SJSA1 (cell line): ENCODE measurements around the gene PYM1. TPM values are rescaled to one million over a fixed set of nuclear protein-coding genes. Genes with fewer than 3 reads are reported as not detected.

ENCODE experiments used
- DNase-seq, 2 experiments: peaks; one replicate each; pipeline ENCODE4 v3.0.0-alpha.2; 2015 to 2020; ENCODE audit warnings: low spot score in 2 of 2, low read depth in 1 of 2
- H3K27ac ChIP-seq: fragments of 250-450 bp; sonication (Bioruptor Pico); 2 replicates; pipeline ENCODE4 v1.5.1; 2020; ENCODE audit warnings: mild to moderate bottlenecking, moderate library complexity
- H3K27me3 ChIP-seq: fragments of 250-450 bp; sonication (Bioruptor Pico); replicated peaks from 2 replicates; pipeline ENCODE4 v1.5.1; 2020; ENCODE audit warnings: mild to moderate bottlenecking, moderate library complexity
- H3K36me3 ChIP-seq: fragments of 250-450 bp; sonication (Bioruptor Pico); 2 replicates; pipeline ENCODE4 v1.5.1; 2020; ENCODE audit warnings: mild to moderate bottlenecking
- H3K4me1 ChIP-seq: fragments of 250-450 bp; sonication (Bioruptor Pico); replicated peaks from 2 replicates; pipeline ENCODE4 v1.6.1; 2021; ENCODE audit warnings: mild to moderate bottlenecking
- H3K4me3 ChIP-seq: fragments of 250-450 bp; sonication (Bioruptor Pico); 2 replicates; pipeline ENCODE4 v1.5.1; 2020; ENCODE audit warnings: mild to moderate bottlenecking
- H3K9me3 ChIP-seq: fragments of 250-450 bp; sonication (Bioruptor Pico); replicated peaks from 2 replicates; pipeline ENCODE4 v1.5.1; 2020; ENCODE audit warnings: mild to moderate bottlenecking
- total RNA-seq: library from RNA; depleted of rRNA; stranded (reverse); fragments of >200 nt; shearing (Covaris generic); gene quantifications from 2 replicates; pipeline ENCODE4 v1.2.3, GENCODE V29; 2014; rRNA removed

The PYM1 gene
- 25.1 and 43.7 TPM in 2 replicates for total RNA-seq

GRCh38 chr12:55927588-55928502 is at the start of gene PYM1:
Gene PYM1, minus strand, starts transcription at chr12:55927894. Its CDS starts 133 bp downstream, at chr12:55927761.
- Histone ChIP-seq H3K27me3 (no peaks in the 10 kb centered on the region), H3K27ac (peak within 1 kb of the TSS; percentile 84), H3K9me3 (no peaks in the 10 kb centered on the region), H3K4me1 (peaks cover 40% of the 10 kb centered on the region), H3K36me3 (peaks cover 30% of the 10 kb centered on the region), H3K4me3 (peak within 1 kb of the TSS; percentile 63)
- peak; percentile 62 to 68 for DNase-seq

- no peaks in the 10 kb centered on the region for H3K9me3 ChIP-seq
- H3K36me3 ChIP-seq, result peaks cover 41% of the 10 kb centered on the region
- H3K27me3 ChIP-seq, result no peaks in the 10 kb centered on the region
- H3K4me3 ChIP-seq, result peak overlapping the region; percentile 77
- H3K27ac ChIP-seq, result peak overlapping the region; percentile 57
- peaks cover 19% of the 10 kb centered on the region for H3K4me1 ChIP-seq
- DNase-seq, result peak in 1 of 2 experiments; percentile 15
These were observed 46.6 kb upstream of the PYM1 start for GRCh38 chr12:55974308-55974730.

GRCh38 chr12:55973599-55974307 is 46.1 kb upstream of the PYM1 start, which contains the start of gene RAB5B:
Gene RAB5B, plus strand, starts transcription at chr12:55974078. Its CDS starts 12,883 bp downstream, at chr12:55986961.
- no peaks in the 10 kb centered on the region for H3K9me3 ChIP-seq

GRCh38 chr12:55972911-55973598 is 45.4 kb upstream of the PYM1 start:
- DNase-seq, result no peak
- H3K36me3 ChIP-seq, result peaks cover 50% of the 10 kb centered on the region
- peak overlapping the region; percentile 35 for H3K4me3 ChIP-seq
- H3K27ac ChIP-seq, result peak overlapping the region; percentile 58
- H3K9me3 ChIP-seq, result no peaks in the 10 kb centered on the region
- peaks cover 22% of the 10 kb centered on the region for H3K4me1 ChIP-seq
- H3K27me3 ChIP-seq, result no peaks in the 10 kb centered on the region

More at GRCh38 chr12:55973599-55974307, 46.1 kb upstream of the PYM1 start, which contains the start of gene RAB5B:
- Histone ChIP-seq H3K36me3 (peaks cover 43% of the 10 kb centered on the region), H3K4me1 (peaks cover 19% of the 10 kb centered on the region), H3K27ac (peak within 1 kb of the TSS; percentile 58), H3K4me3 (peak within 1 kb of the TSS; percentile 77), H3K27me3 (no peaks in the 10 kb centered on the region)
- DNase-seq, result peak; percentile 99 to 100

- DNase-seq, result no peak
- Histone ChIP-seq H3K27ac (peak overlapping the region; percentile 58), H3K4me3 (peak overlapping the region; percentile 35), H3K27me3 (no peaks in the 10 kb centered on the region), H3K4me1 (peaks cover 28% of the 10 kb centered on the region), H3K9me3 (no peaks in the 10 kb centered on the region), H3K36me3 (peaks cover 53% of the 10 kb centered on the region)
These were observed 44.8 kb upstream of the PYM1 start for GRCh38 chr12:55972456-55972855.

- peak; percentile 60 to 63 for DNase-seq
- Histone ChIP-seq H3K9me3 (no peaks in the 10 kb centered on the region), H3K4me3 (no peak overlapping the region), H3K27me3 (no peaks in the 10 kb centered on the region), H3K36me3 (peaks cover 53% of the 10 kb centered on the region), H3K4me1 (peaks cover 30% of the 10 kb centered on the region), H3K27ac (peak overlapping the region; percentile 58)
These were observed 44.3 kb upstream of the PYM1 start for GRCh38 chr12:55972042-55972441.

GRCh38 chr12:55970775-55971174 is 43.1 kb upstream of the PYM1 start:
- peaks cover 48% of the 10 kb centered on the region for H3K36me3 ChIP-seq
- no peaks in the 10 kb centered on the region for H3K27me3 ChIP-seq
- peaks cover 35% of the 10 kb centered on the region for H3K4me1 ChIP-seq
- no peaks in the 10 kb centered on the region for H3K9me3 ChIP-seq
- DNase-seq, result no peak
- no peak overlapping the region for H3K4me3 ChIP-seq
- H3K27ac ChIP-seq, result no peak overlapping the region

GRCh38 chr12:55969356-55969755 is 41.7 kb upstream of the PYM1 start:
- Histone ChIP-seq H3K27me3 (no peaks in the 10 kb centered on the region), H3K4me1 (peaks cover 31% of the 10 kb centered on the region), H3K36me3 (peaks cover 48% of the 10 kb centered on the region), H3K27ac (no peak overlapping the region), H3K9me3 (no peaks in the 10 kb centered on the region), H3K4me3 (no peak overlapping the region)
- no peak for DNase-seq

GRCh38 chr12:55966408-55967281 is 39.0 kb upstream of the PYM1 start, which contains the start of gene CDK2:
Gene CDK2, plus strand, starts transcription at chr12:55966830. Its CDS starts 179 bp downstream, at chr12:55967009.
- peak; percentile 84 to 92 for DNase-seq
- Histone ChIP-seq H3K27ac (peak within 1 kb of the TSS; percentile 57), H3K4me3 (peak within 1 kb of the TSS; percentile 60), H3K36me3 (peaks cover 34% of the 10 kb centered on the region), H3K27me3 (no peaks in the 10 kb centered on the region), H3K9me3 (no peaks in the 10 kb centered on the region), H3K4me1 (peaks cover 19% of the 10 kb centered on the region)

GRCh38 chr12:55965941-55966407 is 38.3 kb upstream of the PYM1 start, which contains the start of gene PMEL:
Gene PMEL, minus strand, starts transcription at chr12:55966042. Its CDS starts 31 bp downstream, at chr12:55966011.
- no peak for DNase-seq
- Histone ChIP-seq H3K27me3 (no peaks in the 10 kb centered on the region), H3K4me3 (peak within 1 kb of the TSS; percentile 60), H3K36me3 (peaks cover 27% of the 10 kb centered on the region), H3K9me3 (no peaks in the 10 kb centered on the region), H3K27ac (peak within 1 kb of the TSS; percentile 57), H3K4me1 (peaks cover 16% of the 10 kb centered on the region)

- Histone ChIP-seq H3K4me3 (no peak overlapping the region), H3K9me3 (no peaks in the 10 kb centered on the region), H3K27ac (no peak overlapping the region), H3K27me3 (no peaks in the 10 kb centered on the region), H3K36me3 (peaks cover 20% of the 10 kb centered on the region), H3K4me1 (peaks cover 16% of the 10 kb centered on the region)
- DNase-seq, result no peak
These were observed 37.5 kb upstream of the PYM1 start for GRCh38 chr12:55965240-55965639.

- H3K4me3 ChIP-seq, result no peak overlapping the region
- no peaks in the 10 kb centered on the region for H3K9me3 ChIP-seq
- H3K36me3 ChIP-seq, result peaks cover 10% of the 10 kb centered on the region
- peaks cover 16% of the 10 kb centered on the region for H3K4me1 ChIP-seq
- no peaks in the 10 kb centered on the region for H3K27me3 ChIP-seq
- DNase-seq, result no peak
- no peak overlapping the region for H3K27ac ChIP-seq
These were observed 36.1 kb upstream of the PYM1 start for GRCh38 chr12:55963760-55964159.
